Activated T-helper 1 cell treated with Interleukin-2 at 50 U/mL for 16 hours (primary cell): Measurements from ENCODE around the gene DOCK2.

Experiments used
- DNase-seq: peaks from one replicate; pipeline ENCODE4 v3.0.0-alpha.2; 2020; ENCODE audit warnings: low read depth

The DOCK2 gene

GRCh38 chr5:169870211-169870610 lies 233.1 kb downstream of the DOCK2 start:
- DNase-seq = no peak

GRCh38 chr5:169871826-169872490 lies 234.9 kb downstream of the DOCK2 start:
- DNase-seq = no peak

- no peak for DNase-seq
Measured at GRCh38 chr5:169873642-169874041, 236.6 kb downstream of the DOCK2 start.

- no peak for DNase-seq
Measured at GRCh38 chr5:169874621-169875020, 237.5 kb downstream of the DOCK2 start.

- DNase-seq = no peak
Measured at GRCh38 chr5:169875091-169875728, 238.1 kb downstream of the DOCK2 start.

GRCh38 chr5:169875731-169876130 lies 238.7 kb downstream of the DOCK2 start:
- no peak for DNase-seq

- no peak for DNase-seq
Measured at GRCh38 chr5:169876386-169876785, 239.3 kb downstream of the DOCK2 start.

GRCh38 chr5:169880012-169880663 lies 243.1 kb downstream of the DOCK2 start:
- DNase-seq = no peak

- DNase-seq = no peak
Measured at GRCh38 chr5:169880785-169881184, 243.7 kb downstream of the DOCK2 start.

GRCh38 chr5:169881702-169882303 lies 244.7 kb downstream of the DOCK2 start:
- DNase-seq = no peak

- no peak for DNase-seq
Measured at GRCh38 chr5:169886033-169886432, 249.0 kb downstream of the DOCK2 start.

GRCh38 chr5:169886677-169887076 lies 249.6 kb downstream of the DOCK2 start:
- no peak for DNase-seq

- DNase-seq = no peak
Measured at GRCh38 chr5:169889572-169889971, 252.5 kb downstream of the DOCK2 start.

- no peak for DNase-seq
Measured at GRCh38 chr5:169893010-169893409, 255.9 kb downstream of the DOCK2 start.

- no peak for DNase-seq
Measured at GRCh38 chr5:169893571-169893970, 256.5 kb downstream of the DOCK2 start.

GRCh38 chr5:169895926-169896325 lies 258.9 kb downstream of the DOCK2 start:
- no peak for DNase-seq

GRCh38 chr5:169897481-169897880 lies 260.4 kb downstream of the DOCK2 start:
- DNase-seq = no peak

GRCh38 chr5:169901896-169902295 lies 264.8 kb downstream of the DOCK2 start:
- no peak for DNase-seq

GRCh38 chr5:169904059-169904458 lies 267.0 kb downstream of the DOCK2 start:
- no peak for DNase-seq

- no peak for DNase-seq
Measured at GRCh38 chr5:169904508-169904907, 267.4 kb downstream of the DOCK2 start.

- DNase-seq = no peak
Measured at GRCh38 chr5:169905017-169905416, 267.9 kb downstream of the DOCK2 start.

- no peak for DNase-seq
Measured at GRCh38 chr5:169906745-169907649, 269.9 kb downstream of the DOCK2 start.
